HepG2 (cell line): ENCODE measurements around the gene EGR2. TPM values are rescaled to one million over a fixed set of nuclear protein-coding genes. Genes with fewer than 3 reads are reported as not detected.

Experiments used
- ATAC-seq: fragments of 200-7000 bp; cut with Tn5 transposase; 3 replicates; pipeline ENCODE4 v1.9.1; 2020; ENCODE audit warnings: mild to moderate bottlenecking, moderate library complexity
- BruUV-seq: library from RNA; stranded (reverse); fragments of 400-500 nt; replicated peaks from 2 replicates; lab custom pipeline; 2021; lab: Mats Ljungman, UMichigan
- CTCF ChIA-PET: fragments of 300-600 bp; formaldehyde crosslinking; extraction: SDS; loops from one replicate; lab custom pipeline; 2021; ENCODE audit warnings: low total read pairs, inconsistent platforms, low intra/inter-chr PET ratio; lab: Yijun Ruan, JAX
- POLR2A ChIA-PET: fragments of 350-600 bp; sonication (Branson Sonifier 250); formaldehyde crosslinking; loops from one replicate; lab custom pipeline; 2020; ENCODE audit warnings: antibody characterized with exemption, inconsistent platforms; lab: Yijun Ruan, JAX
- DNase-seq: peaks from one replicate; pipeline ENCODE4 v3.0.0-alpha.2; 2015; ENCODE audit warnings: low spot score
- FAIRE-seq: peaks from 3 replicates; lab custom pipeline; 2011; peaks lifted over from hg19 to GRCh38; lab: Jason Lieb, UNC
- H2AFZ ChIP-seq: one replicate; pipeline ENCODE4 v1.6.1; 2011; ENCODE audit warnings: low read length, inconsistent platforms
- H3K27ac ChIP-seq: fragments of 300-600 bp; 3 replicates; pipeline ENCODE4 v1.8.0; 2011; ENCODE audit warnings: mixed run types, mild to moderate bottlenecking, mixed read lengths, low read length, inconsistent platforms; ENCODE audit not compliant: insufficient read depth; ENCODE audit errors: extremely low read length
- H3K27me3 ChIP-seq, 2 experiments: fragments of 200-600 bp in 1 of 2; 2 replicates in 1 of 2; 3 replicates in 1 of 2; pipeline versions ENCODE4 v1.6.0 to v1.8.0; 2011; ENCODE audit warnings: low read length in 2 of 2, mild to moderate bottlenecking in 2 of 2, moderate library complexity in 2 of 2, inconsistent platforms in 1 of 2; ENCODE audit not compliant: insufficient read depth in 2 of 2, control insufficient read depth in 1 of 2
- H3K36me3 ChIP-seq, 2 experiments: fragments of 200-600 bp in 1 of 2; replicated peaks in 1 of 2; 2 replicates in 1 of 2; 3 replicates in 1 of 2; pipeline versions ENCODE4 v1.5.1 to v1.8.0; 2011; ENCODE audit warnings: low read length in 2 of 2, inconsistent platforms in 1 of 2; ENCODE audit not compliant: insufficient read depth in 2 of 2, control insufficient read depth in 1 of 2
- H3K4me1 ChIP-seq: 2 replicates; pipeline ENCODE4 v1.5.1; 2012; ENCODE audit warnings: low read length, inconsistent platforms; ENCODE audit not compliant: insufficient read depth
- H3K4me2 ChIP-seq: 2 replicates; pipeline ENCODE4 v1.6.0; 2011; ENCODE audit warnings: low read depth, low read length, inconsistent platforms
- H3K4me3 ChIP-seq, 3 experiments: fragments of 200-600 bp in 1 of 3; sonication (generic), shearing (Covaris generic) in 1 of 3; replicated peaks in 1 of 3; 2 replicates each; pipeline ENCODE4 v1.5.1; 2011 to 2016; ENCODE audit warnings: low read length in 3 of 3, inconsistent platforms in 2 of 3, low read depth in 2 of 3, mild to moderate bottlenecking in 2 of 3, control low read depth in 1 of 3, mixed read lengths in 1 of 3; ENCODE audit not compliant: insufficient read depth in 1 of 3
- H3K79me2 ChIP-seq: one replicate; pipeline ENCODE4 v1.6.1; 2011; ENCODE audit warnings: low read length, inconsistent platforms; ENCODE audit not compliant: insufficient read depth
- H3K9ac ChIP-seq: 2 replicates; pipeline ENCODE4 v1.6.0; 2011; ENCODE audit warnings: mild to moderate bottlenecking, low read depth, low read length, inconsistent platforms; ENCODE audit not compliant: insufficient read depth
- H3K9me3 ChIP-seq: 2 replicates; pipeline ENCODE4 v1.5.1; 2012; ENCODE audit warnings: mild to moderate bottlenecking, low read length
- H4K20me1 ChIP-seq: 2 replicates; pipeline ENCODE4 v1.6.0; 2011; ENCODE audit warnings: inconsistent platforms, mild to moderate bottlenecking, low read length, moderate library complexity; ENCODE audit not compliant: insufficient read depth
- ATAD3A ChIP-seq: sonication (generic); formaldehyde crosslinking; IDR thresholded peaks from 2 replicates; pipeline ENCODE4 v1.4.0; 2020; ENCODE audit warnings: missing genetic modification reagents
- FIP1L1 ChIP-seq: fragments of 200-400 bp; formaldehyde crosslinking; IDR thresholded peaks from 2 replicates; pipeline ENCODE4 v1.6.1; 2018; ENCODE audit warnings: low read depth, mild to moderate bottlenecking, low read length, moderate library complexity, borderline replicate concordance; ENCODE audit not compliant: insufficient read depth
- HDAC1 ChIP-seq: sonication (generic); formaldehyde crosslinking; IDR thresholded peaks from 2 replicates; pipeline ENCODE4 v1.5.1; 2020; ENCODE audit warnings: mild to moderate bottlenecking, missing genetic modification reagents
- RAD51 ChIP-seq: fragments of 450-650 bp; IDR thresholded peaks from 2 replicates; pipeline ENCODE4 v1.6.1; 2016; ENCODE audit warnings: borderline replicate concordance
- RCOR2 ChIP-seq: IDR thresholded peaks from 2 replicates; pipeline ENCODE4 v1.6.1; 2016; ENCODE audit warnings: missing biosample characterization, missing genetic modification reagents
- SPEN ChIP-seq: sonication (generic); formaldehyde crosslinking; IDR thresholded peaks from 2 replicates; pipeline ENCODE4 v1.5.1; 2020; ENCODE audit warnings: low read depth, mild to moderate bottlenecking, missing genetic modification reagents
- SSRP1 ChIP-seq: IDR thresholded peaks from 2 replicates; pipeline ENCODE4 v1.6.1; 2016; ENCODE audit warnings: control low read depth
- ZNF713 ChIP-seq: sonication (generic); formaldehyde crosslinking; IDR thresholded peaks from 2 replicates; pipeline ENCODE4 v1.4.0; 2020; ENCODE audit warnings: mild to moderate bottlenecking, missing genetic modification reagents
- WGBS: methylation state at CpG from one replicate; pipeline ENCODE4 v1.1.6; 2017; ENCODE audit warnings: low lambda C conversion rate; 5-methylcytosine and 5-hydroxymethylcytosine counted together
- in situ Hi-C: cut with HindIII; loops from 2 replicates; pipeline ENCODE4 v1.10.0; 2017; ENCODE audit warnings: low pct_unique_long_range_greater_than_20kb; ENCODE audit not compliant: extremely low pct_ligation_motif_present
- intact Hi-C: fragments of 100-400 bp; cut with micrococcal nuclease; formaldehyde crosslinking; loops from one replicate; pipeline ENCODE4 v1.10.0; 2022; ENCODE audit not compliant: unreplicated experiment
- polyA plus RNA-seq, 8 experiments: library from polyadenylated mRNA; depleted of rRNA in 3 of 8; stranded (reverse) in 7 of 8; unstranded in 1 of 8; fragments of >200 nt; fragmentation: Illumina TruSeq in 4 of 8; extraction: Trizol in 4 of 8; gene quantifications; 2 replicates each; pipeline versions ENCODE4 v1.2.1 to v1.2.3, GENCODE V29; 2011 to 2016; ENCODE audit warnings: low read depth in 4 of 8, missing spikeins in 1 of 8, mixed read lengths in 1 of 8; ENCODE audit not compliant: insufficient read depth in 1 of 8
- total RNA-seq, 5 experiments: library from RNA; depleted of rRNA; stranded (reverse); fragments of >200 nt; fragmentation: Illumina TruSeq; extraction: Trizol; gene quantifications; 2 replicates each; pipeline ENCODE4 v1.2.3, GENCODE V29; 2016; ENCODE audit warnings: low read depth in 1 of 5
- TF ChIP-seq, protein P1 (sequence below): sonication (generic); formaldehyde crosslinking; conservative IDR thresholded peaks from 2 replicates; pipeline ENCODE4 v1.8.0; 2022; ENCODE audit warnings: mild to moderate bottlenecking, moderate library complexity, missing genetic modification reagents

EGR2 gene
- total and polyA plus RNA-seq, 2 of the 13 experiments (the other 11 are each of a cell fraction or from before 2014, with no cell fraction given), result 0.11 to 0.15 TPM

DNA sequence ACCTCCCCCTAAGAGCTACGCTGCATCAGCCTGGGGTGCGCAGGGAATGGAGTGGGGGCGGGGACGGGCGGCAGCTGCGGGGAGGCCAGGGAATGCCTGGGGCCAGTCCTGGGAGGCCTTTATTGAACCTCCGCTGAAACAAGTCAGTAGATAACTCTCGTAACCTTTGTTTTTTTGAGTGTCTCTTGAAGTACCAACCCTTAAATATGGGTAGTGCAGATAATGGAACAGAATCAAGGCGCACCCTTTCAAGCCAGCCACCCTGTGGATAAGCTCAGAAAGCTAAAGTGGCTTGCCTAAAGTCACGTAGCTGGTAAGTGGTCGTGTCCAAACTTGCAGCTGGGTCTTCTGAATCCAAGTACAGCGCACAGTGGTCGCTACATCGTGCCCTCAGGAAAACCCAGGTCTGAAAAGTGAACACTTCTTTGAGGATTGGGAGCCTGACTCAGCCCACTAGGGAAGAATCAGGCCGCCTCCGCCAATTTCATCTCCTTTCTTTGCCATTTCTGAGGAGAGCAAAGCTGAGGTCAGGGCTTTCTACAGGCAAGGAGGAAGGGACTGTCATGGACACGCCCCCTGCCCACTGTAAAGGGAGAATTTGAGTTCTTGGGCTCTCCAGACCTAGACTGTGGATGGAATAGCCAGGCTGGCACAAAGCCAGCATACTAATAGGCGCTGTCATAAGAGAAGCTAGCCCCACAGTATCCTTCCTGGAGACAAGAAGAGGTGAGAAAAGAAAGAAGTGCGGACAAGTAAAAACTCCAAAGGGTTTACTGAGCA, 3.2 kb upstream of the EGR2 start:
- peaks cover 4 to 18% of the 10 kb centered on the region in 2 experiments; a peak in 4 of 5 replicates for H3K27me3 ChIP-seq

More for the DNA sequence above, 3.2 kb upstream of the EGR2 start:
- POLR2A ChIA-PET, result no interaction called here
- Histone ChIP-seq H3K4me1 (peaks cover 23% of the 10 kb centered on the region), H3K4me2 (no peak overlapping the region), H3K4me3 (no peak overlapping the region), H3K36me3 (no peaks in the 10 kb centered on the region), H3K9ac (no peak overlapping the region), H3K9me3 (no peaks in the 10 kb centered on the region), H3K79me2 (no peaks in the 10 kb centered on the region), H4K20me1 (no peaks in the 10 kb centered on the region), H3K27ac (no peak overlapping the region), H2AFZ (no peak overlapping the region)
- BruUV-seq, result no TSS peak
- DNase-seq (no peak), ATAC-seq (no peak), FAIRE-seq (no peak)
- TF ChIP-seq SSRP1 (CRISPR knock-in tag) (no peak), FIP1L1 (no peak), HDAC1 (CRISPR knock-in tag) (no peak), SPEN (CRISPR knock-in tag) (no peak), ZNF713 (CRISPR knock-in tag) (no peak), RAD51 (no peak), RCOR2 (no peak), ATAD3A (no peak)
- TF ChIP-seq, protein P1, sequence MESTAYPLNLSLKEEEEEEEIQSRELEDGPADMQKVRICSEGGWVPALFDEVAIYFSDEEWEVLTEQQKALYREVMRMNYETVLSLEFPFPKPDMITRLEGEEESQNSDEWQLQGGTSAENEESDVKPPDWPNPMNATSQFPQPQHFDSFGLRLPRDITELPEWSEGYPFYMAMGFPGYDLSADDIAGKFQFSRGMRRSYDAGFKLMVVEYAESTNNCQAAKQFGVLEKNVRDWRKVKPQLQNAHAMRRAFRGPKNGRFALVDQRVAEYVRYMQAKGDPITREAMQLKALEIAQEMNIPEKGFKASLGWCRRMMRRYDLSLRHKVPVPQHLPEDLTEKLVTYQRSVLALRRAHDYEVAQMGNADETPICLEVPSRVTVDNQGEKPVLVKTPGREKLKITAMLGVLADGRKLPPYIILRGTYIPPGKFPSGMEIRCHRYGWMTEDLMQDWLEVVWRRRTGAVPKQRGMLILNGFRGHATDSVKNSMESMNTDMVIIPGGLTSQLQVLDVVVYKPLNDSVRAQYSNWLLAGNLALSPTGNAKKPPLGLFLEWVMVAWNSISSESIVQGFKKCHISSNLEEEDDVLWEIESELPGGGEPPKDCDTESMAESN, result no peak
- intact Hi-C loops (no loop called here), in situ Hi-C loops (loop anchor here (5.0 to 25.0 kb wide), 2 partner anchors 207 to 557 kb away; partner anchors contain the start of gene RTKN2)
- CTCF ChIA-PET, result no interaction called here
- 55% methylated on average over 14 of the region's 19 CpGs for WGBS
